ENCODE measurements around the gene CDH13. TPM values are rescaled to one million over a fixed set of nuclear protein-coding genes. Genes with fewer than 3 reads are reported as not detected.

CDH13 gene
- total and polyA plus RNA-seq, 2 experiments from 2014 or later, result 1.2 to 1.5 TPM

DNA sequence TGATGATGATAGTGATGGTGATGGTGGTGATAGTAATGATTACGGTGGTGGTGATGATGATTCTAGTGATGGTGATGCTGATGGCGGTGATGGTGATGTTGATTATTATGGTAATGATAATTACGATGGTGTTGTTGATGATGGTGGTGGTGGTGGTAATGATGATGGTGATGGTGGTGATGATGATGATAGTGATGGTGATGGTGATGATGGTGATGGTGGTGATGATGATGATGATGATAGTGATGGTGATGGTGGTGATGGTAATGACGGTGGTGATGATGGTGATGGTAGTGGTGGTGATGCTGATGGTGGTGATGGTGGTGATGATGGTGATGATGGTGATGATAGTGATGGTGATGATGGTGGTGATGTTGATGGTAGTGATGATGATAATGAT lies 370.0 kb downstream of the CDH13 start:
- WGBS (ENCODE audit: low lambda C conversion rate, missing lambda C conversion rate), result 94% methylated on average over 4 of the region's 4 CpGs
- TF ChIP-seq EZH2 (IDR thresholded peaks at IDR 0.05; ENCODE audit: borderline replicate concordance) (no peak), EZH2phosphoT487 (IDR thresholded peaks at IDR 0.05; ENCODE audit: low read depth, severe bottlenecking, unreplicated experiment) (no peak)
- TF ChIP-seq, protein P1, sequence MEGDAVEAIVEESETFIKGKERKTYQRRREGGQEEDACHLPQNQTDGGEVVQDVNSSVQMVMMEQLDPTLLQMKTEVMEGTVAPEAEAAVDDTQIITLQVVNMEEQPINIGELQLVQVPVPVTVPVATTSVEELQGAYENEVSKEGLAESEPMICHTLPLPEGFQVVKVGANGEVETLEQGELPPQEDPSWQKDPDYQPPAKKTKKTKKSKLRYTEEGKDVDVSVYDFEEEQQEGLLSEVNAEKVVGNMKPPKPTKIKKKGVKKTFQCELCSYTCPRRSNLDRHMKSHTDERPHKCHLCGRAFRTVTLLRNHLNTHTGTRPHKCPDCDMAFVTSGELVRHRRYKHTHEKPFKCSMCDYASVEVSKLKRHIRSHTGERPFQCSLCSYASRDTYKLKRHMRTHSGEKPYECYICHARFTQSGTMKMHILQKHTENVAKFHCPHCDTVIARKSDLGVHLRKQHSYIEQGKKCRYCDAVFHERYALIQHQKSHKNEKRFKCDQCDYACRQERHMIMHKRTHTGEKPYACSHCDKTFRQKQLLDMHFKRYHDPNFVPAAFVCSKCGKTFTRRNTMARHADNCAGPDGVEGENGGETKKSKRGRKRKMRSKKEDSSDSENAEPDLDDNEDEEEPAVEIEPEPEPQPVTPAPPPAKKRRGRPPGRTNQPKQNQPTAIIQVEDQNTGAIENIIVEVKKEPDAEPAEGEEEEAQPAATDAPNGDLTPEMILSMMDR (IDR thresholded peaks at IDR 0.05; ENCODE audit: poor library complexity), result no peak
- Histone ChIP-seq H4K20me1 (ENCODE audit: insufficient read depth, poor library complexity, severe bottlenecking) (no peaks in the 10 kb centered on the region), H3K4me3 (no peak overlapping the region), H3K27ac (peak overlapping the region; percentile 32), H3K79me2 (no peaks in the 10 kb centered on the region), H3K27me3 (no peaks in the 10 kb centered on the region), H3K4me2 (no peak overlapping the region), H3K9me3 (ENCODE audit: low read depth) (no peaks in the 10 kb centered on the region), H3K4me1 (ENCODE audit: insufficient read depth) (peaks cover 4% of the 10 kb centered on the region), H2AFZ (no peak overlapping the region), H3K9me2 (replicated peaks; ENCODE audit: insufficient read depth) (no peaks in the 10 kb centered on the region), H3K36me3 (replicated peaks; ENCODE audit: insufficient read depth, low read depth) (no peaks in the 10 kb centered on the region)
- no peak for DNase-seq (ENCODE audit: low spot score)

DNA sequence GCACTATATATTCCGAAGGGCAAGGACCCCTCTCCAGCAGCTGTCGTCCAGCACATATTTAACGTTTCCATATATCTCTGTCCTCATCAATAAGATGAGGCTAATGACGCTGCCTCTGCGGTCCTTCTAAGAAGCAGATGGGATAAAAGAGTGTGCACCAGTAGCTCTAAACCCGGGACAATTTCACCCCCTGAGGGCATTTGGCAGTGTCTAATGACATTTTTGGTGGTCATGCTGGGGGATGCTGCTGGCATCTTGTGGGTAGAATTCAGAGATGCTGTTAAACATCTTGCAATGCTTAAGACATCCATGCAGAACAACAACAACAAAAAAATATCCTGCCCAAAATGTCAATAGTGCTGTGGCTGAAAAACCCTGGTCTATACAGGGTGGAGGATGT lies 372.9 kb downstream of the CDH13 start:
- 84% methylated on average over 6 of the region's 6 CpGs for WGBS (ENCODE audit: low lambda C conversion rate, missing lambda C conversion rate)
- no peak for DNase-seq (ENCODE audit: low spot score)
- H3K27me3 ChIP-seq, result no peaks in the 10 kb centered on the region
- TF ChIP-seq, protein P1 (IDR thresholded peaks at IDR 0.05; ENCODE audit: poor library complexity), result no peak
- TF ChIP-seq EZH2phosphoT487 (IDR thresholded peaks at IDR 0.05; ENCODE audit: low read depth, severe bottlenecking, unreplicated experiment) (no peak), EZH2 (IDR thresholded peaks at IDR 0.05; ENCODE audit: borderline replicate concordance) (no peak)
- H3K27ac ChIP-seq, result no peak overlapping the region
- no peak overlapping the region for H3K4me3 ChIP-seq
- H3K36me3 ChIP-seq (replicated peaks; ENCODE audit: insufficient read depth, low read depth), result no peaks in the 10 kb centered on the region
- no peak overlapping the region for H2AFZ ChIP-seq
- no peaks in the 10 kb centered on the region for H3K9me3 ChIP-seq (ENCODE audit: low read depth)
- no peaks in the 10 kb centered on the region for H4K20me1 ChIP-seq (ENCODE audit: insufficient read depth, poor library complexity, severe bottlenecking)
- peaks cover 4% of the 10 kb centered on the region for H3K4me1 ChIP-seq (ENCODE audit: insufficient read depth)
- H3K79me2 ChIP-seq, result no peaks in the 10 kb centered on the region
- H3K9me2 ChIP-seq (replicated peaks; ENCODE audit: insufficient read depth), result no peaks in the 10 kb centered on the region
- H3K4me2 ChIP-seq, result no peak overlapping the region

DNA sequence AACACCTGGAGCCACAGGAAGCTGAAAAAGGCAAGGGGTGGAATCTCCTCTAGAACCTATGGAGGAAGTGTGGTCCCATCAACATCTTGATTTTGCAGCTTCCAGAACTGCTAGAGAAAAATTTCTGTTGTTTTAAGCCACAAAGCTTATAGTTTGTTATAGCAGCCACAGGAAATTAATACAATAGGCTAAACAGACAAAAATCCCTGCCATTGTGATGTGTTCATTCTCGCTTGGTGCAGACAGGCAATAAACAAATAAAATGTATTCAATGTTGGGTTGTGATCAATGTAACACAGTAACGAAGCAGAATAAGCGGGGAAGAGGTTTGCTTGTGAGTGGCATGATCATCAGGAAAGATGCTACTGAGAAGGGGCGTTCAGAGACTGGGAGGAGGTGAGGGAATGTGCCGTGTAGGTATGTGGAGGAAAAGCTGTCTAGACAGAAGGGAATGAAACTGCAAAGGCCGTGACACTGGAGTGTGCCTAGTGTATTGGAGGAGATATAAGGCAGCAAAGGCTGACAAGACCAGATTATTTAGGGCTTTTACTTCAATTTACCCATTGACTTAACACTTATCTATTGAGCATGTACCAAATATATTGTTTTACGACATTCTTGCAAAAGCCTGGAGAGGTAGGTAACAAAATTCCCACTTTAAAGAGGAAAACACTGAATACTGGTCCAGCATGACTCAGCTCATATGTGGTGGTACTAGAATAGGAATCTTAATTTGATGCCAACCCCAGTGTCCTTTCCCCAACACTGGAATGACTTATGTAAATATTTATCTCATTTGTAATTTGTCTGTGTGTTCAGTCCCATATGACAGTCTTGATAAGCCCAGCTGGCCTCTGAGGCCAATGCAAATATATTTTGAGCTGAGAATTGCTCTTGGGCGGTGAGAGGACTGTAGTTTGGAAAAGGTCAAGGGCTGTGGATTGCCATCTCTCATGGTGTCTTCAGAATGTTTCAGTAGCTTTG lies 375.9 kb downstream of the CDH13 start:
- H3K4me2 ChIP-seq, result no peak overlapping the region
- TF ChIP-seq, protein P1 (IDR thresholded peaks at IDR 0.05; ENCODE audit: poor library complexity), result no peak
- TF ChIP-seq EZH2phosphoT487 (IDR thresholded peaks at IDR 0.05; ENCODE audit: low read depth, severe bottlenecking, unreplicated experiment), result no peak
- TF ChIP-seq EZH2 (IDR thresholded peaks at IDR 0.05; ENCODE audit: borderline replicate concordance), result no peak
- no peaks in the 10 kb centered on the region for H3K27me3 ChIP-seq
- H3K27ac ChIP-seq, result no peak overlapping the region
- 71% methylated on average over 8 of the region's 8 CpGs for WGBS (ENCODE audit: low lambda C conversion rate, missing lambda C conversion rate)
- no peaks in the 10 kb centered on the region for H4K20me1 ChIP-seq (ENCODE audit: insufficient read depth, poor library complexity, severe bottlenecking)
- H3K9me2 ChIP-seq (replicated peaks; ENCODE audit: insufficient read depth), result no peaks in the 10 kb centered on the region
- H3K79me2 ChIP-seq, result no peaks in the 10 kb centered on the region
- H3K4me3 ChIP-seq, result no peak overlapping the region
- no peak for DNase-seq (ENCODE audit: low spot score)
- H2AFZ ChIP-seq, result no peak overlapping the region
- no peaks in the 10 kb centered on the region for H3K4me1 ChIP-seq (ENCODE audit: insufficient read depth)
- H3K9me3 ChIP-seq (ENCODE audit: low read depth), result no peaks in the 10 kb centered on the region
- no peaks in the 10 kb centered on the region for H3K36me3 ChIP-seq (replicated peaks; ENCODE audit: insufficient read depth, low read depth)

All from hepatocyte (in vitro differentiated cells).